ENCODE results near the gene UBE2E1.
"Not testable (repeated sequence)": the region's sequence is repeated elsewhere in the genome, so short reads cannot be mapped to it uniquely, and the experiment has no call there.

UBE2E1 gene

GRCh38 chr3:23915537-23916108, 109.9 kb downstream of the UBE2E1 start:
- in situ Hi-C loops (cut with MboI; ENCODE audit: low sequenced_read_pairs) = no loop called here

DNA sequence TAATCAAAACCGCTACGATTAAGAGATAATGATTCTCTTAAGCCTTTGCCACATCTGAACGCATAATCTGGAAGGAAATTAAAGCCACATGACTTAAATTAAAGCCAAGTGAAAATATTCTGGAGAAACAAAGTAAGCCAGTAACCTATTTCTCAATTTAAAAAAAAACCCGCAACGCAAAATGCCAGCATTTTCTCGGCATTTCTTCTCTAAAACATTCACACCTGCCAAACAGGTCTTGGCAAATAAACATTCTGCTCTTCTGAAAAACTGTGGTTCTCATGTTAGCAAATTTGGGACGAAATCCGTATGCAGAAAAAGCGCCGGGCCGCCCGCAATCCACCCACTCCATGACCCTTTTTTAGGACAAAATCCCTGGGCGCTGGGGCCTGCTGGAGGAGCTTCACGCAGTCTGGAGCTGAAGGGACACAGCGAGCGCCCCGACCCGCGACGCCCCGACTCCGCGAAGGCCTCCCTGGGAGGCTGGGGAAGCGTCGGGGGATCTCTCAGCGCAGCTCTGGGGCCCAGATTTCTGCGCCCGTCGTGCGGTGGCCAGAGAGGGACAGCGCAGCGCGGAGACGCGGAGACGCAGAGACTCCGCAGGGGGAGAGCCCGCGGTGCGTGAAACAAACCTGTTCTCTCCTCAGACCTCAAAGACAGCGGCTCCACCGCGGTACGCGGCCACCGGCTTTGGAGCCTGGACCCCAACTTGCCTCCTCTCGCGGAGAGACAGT, 110.6 kb downstream of the UBE2E1 start:
- in situ Hi-C loops (cut with MboI; ENCODE audit: low sequenced_read_pairs) = no loop called here

GRCh38 chr3:23916886-23917678, 111.3 kb downstream of the UBE2E1 start, which contains the start of the genes NKIRAS1 and RPL15:
TSS of gene NKIRAS1 (minus strand) at chr3:23916990. CDS start at chr3:23910904, 6,086 bp downstream.
TSS of gene RPL15 (plus strand) at chr3:23917132. CDS start at chr3:23917860, 728 bp downstream.
- in situ Hi-C loops (cut with MboI; ENCODE audit: low sequenced_read_pairs) = no loop called here

DNA sequence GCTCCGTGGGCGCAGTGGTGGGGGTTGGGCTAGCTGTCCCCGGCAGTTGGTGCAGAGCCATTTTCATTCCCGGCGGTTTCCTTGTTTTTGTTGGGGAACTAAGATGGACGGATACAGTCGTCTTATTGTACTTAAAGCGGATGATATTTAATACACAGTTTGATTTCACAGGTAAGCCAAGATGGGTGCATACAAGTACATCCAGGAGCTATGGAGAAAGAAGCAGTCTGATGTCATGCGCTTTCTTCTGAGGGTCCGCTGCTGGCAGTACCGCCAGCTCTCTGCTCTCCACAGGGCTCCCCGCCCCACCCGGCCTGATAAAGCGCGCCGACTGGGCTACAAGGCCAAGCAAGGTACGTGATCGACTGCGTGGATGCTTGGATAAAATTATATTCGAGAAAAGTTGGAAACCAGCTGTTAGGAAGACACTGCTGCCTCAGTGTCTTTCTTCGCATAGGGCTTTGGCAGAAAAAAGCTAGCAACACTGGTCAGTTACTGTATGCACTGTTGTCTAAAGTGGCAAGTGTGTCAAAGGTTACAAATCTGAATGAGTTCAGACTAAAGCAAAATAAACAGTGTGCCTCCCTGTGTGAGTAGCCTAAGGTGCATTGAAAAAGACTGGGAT, 112.0 kb downstream of the UBE2E1 start:
- in situ Hi-C loops (cut with MboI; ENCODE audit: low sequenced_read_pairs) = not testable (repeated sequence)

- in situ Hi-C loops (cut with MboI; ENCODE audit: low sequenced_read_pairs) = not testable (repeated sequence)
These were observed 112.6 kb downstream of the UBE2E1 start for GRCh38 chr3:23918331-23918730.

GRCh38 chr3:23919628-23920027, 113.9 kb downstream of the UBE2E1 start:
- in situ Hi-C loops (cut with MboI; ENCODE audit: low sequenced_read_pairs) = no loop called here

DNA sequence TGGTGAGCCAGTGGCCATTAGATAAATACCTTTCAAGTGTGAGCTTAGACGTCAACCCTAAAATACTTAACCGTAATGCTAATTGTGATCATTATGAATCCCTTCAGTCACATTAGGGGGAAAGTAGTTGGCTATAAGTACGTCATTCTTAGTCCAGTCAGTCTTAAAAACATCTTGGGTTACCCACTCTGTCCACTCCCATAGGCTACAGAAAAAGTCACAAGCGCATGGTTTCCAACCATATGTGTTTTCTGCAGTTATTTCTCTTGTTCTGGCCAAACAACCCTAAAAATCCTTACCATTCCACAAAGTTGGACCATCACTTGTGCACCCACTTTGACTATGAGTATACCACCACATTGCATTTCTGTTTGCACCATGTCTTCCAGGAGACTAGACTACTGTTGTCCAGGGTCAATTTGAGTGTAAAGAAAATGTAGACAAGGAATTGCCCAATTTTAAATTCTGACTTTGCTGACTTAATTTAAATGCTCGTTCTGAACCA, 114.4 kb downstream of the UBE2E1 start:
- in situ Hi-C loops (cut with MboI; ENCODE audit: low sequenced_read_pairs) = no loop called here

- in situ Hi-C loops (cut with MboI; ENCODE audit: low sequenced_read_pairs) = no loop called here
These were observed 115.3 kb downstream of the UBE2E1 start for GRCh38 chr3:23921052-23921511.

- in situ Hi-C loops (cut with MboI; ENCODE audit: low sequenced_read_pairs) = no loop called here
These were observed 118.0 kb downstream of the UBE2E1 start for GRCh38 chr3:23923786-23924185.

DNA sequence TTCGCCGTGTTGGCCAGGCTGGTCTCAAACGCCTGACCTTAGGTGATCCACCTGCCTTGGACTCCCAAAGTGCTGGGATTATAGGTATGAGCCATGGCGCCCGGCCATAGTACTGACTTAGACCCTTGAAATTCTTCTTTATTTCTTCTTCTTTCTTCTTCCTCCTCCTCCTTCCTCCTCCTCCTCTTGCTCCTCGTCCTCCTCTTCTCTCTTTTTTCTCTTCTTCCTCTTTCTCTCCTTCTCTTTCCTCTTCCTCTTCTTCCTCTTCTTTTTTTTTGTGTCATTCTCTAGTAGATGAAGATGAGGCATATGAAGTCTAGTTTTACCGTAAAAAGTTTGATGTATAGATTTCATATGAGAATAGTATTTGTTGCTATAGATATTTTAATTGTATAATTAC, 120.5 kb downstream of the UBE2E1 start:
- in situ Hi-C loops (cut with MboI; ENCODE audit: low sequenced_read_pairs) = no loop called here

DNA sequence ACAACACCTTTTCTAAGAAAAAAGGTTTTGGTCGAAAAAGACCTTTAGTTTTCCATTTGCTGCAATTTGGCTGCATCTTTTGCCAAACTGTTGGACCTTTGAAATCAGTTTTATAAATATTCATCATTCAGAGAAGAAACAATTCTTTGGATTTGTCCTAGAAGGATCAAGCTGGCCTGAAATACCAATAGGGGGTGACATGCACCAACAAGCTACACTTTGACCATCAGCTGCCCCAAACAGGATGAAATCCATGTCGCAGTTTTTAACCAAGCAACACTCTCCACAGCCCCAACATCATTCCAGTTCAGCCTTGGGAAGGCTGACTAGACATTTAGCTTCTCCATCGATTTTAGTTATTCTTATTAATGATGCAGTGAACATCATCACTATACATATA, 121.0 kb downstream of the UBE2E1 start:
- in situ Hi-C loops (cut with MboI; ENCODE audit: low sequenced_read_pairs) = no loop called here

- in situ Hi-C loops (cut with MboI; ENCODE audit: low sequenced_read_pairs) = no loop called here
These were observed 122.8 kb downstream of the UBE2E1 start for GRCh38 chr3:23928524-23928923.

GRCh38 chr3:23931597-23931996, 125.8 kb downstream of the UBE2E1 start:
- in situ Hi-C loops (cut with MboI; ENCODE audit: low sequenced_read_pairs) = no loop called here

DNA sequence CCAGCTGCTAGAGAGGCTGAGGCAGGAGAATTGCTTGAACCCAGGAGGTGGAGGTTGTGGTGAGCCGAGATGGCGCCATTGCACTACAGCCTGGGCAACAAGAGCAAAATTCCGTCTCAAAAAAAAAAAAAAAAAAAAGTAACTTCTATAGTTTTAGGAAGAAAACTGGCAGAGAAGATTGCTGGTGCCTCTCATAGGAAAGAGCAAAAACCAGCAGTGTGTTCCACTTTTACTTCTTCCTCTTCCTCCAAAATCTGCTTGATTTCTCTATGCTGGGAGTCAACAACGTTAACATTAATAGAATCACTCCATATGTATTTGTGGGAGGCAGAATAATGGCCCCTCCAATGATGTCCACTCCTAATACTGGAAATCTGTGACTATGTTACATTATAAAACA, 126.8 kb downstream of the UBE2E1 start:
- in situ Hi-C loops (cut with MboI; ENCODE audit: low sequenced_read_pairs) = no loop called here

- in situ Hi-C loops (cut with MboI; ENCODE audit: low sequenced_read_pairs) = no loop called here
These were observed 128.5 kb downstream of the UBE2E1 start for GRCh38 chr3:23934253-23934652.

GRCh38 chr3:23937296-23937695, 131.5 kb downstream of the UBE2E1 start:
- in situ Hi-C loops (cut with MboI; ENCODE audit: low sequenced_read_pairs) = no loop called here

DNA sequence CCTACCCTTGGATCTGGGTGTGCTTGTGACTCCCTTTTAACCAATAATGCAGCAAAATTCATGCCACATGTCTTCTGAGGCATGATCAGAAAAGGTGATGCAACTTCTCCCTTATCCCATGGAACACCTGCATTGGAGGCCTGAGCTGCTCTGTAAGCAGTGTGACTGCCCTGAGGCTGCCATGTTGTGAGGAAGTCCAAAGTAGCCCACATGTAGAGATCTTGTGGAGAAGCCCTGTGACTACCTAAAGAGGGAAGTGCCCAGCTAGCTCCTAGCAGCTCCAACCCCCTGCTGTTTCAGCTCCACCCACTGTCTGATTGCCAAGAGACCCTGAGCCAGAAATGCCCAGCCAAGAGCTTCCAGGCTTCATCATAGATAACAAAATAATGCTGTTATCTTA, 132.9 kb downstream of the UBE2E1 start:
- in situ Hi-C loops (cut with MboI; ENCODE audit: low sequenced_read_pairs) = no loop called here

- in situ Hi-C loops (cut with MboI; ENCODE audit: low sequenced_read_pairs) = no loop called here
These were observed 135.0 kb downstream of the UBE2E1 start for GRCh38 chr3:23940775-23941174.
